Esophagus muscularis mucosa (tissue), 4 donors: ENCODE data around the gene PIK3C2B. TPM values are rescaled to one million over a fixed set of nuclear protein-coding genes. Genes with fewer than 3 reads are reported as not detected.

ENCODE experiments used
- DNase-seq: peaks from one replicate; pipeline ENCODE4 v3.0.0-alpha.2; 2017; ENCODE audit errors: extremely low spot score
- H3K27ac ChIP-seq, 4 donors: fragments of 200-600 bp; sonication (generic); replicated peaks in 1 of 4; 1 replicate in 3 of 4; 2 replicates in 1 of 4; pipeline ENCODE4 v1.5.1; 2016 to 2019; ENCODE audit warnings: mild to moderate bottlenecking in 1 of 4
- H3K27me3 ChIP-seq, 4 donors: fragments of 200-600 bp; sonication (generic); one replicate each; pipeline versions ENCODE4 v1.5.1 to v1.6.0; 2016 to 2019
- H3K36me3 ChIP-seq, 4 donors: fragments of 200-600 bp; sonication (generic); one replicate each; pipeline ENCODE4 v1.5.1; 2016 to 2019
- H3K4me1 ChIP-seq, 4 donors: fragments of 200-600 bp; sonication (generic); one replicate each; pipeline ENCODE4 v1.5.1; 2016 to 2019
- H3K4me3 ChIP-seq, 4 donors: fragments of 200-600 bp; sonication (generic); 1 replicate in 2 of 4; 2 replicates in 2 of 4; pipeline ENCODE4 v1.5.1; 2016 to 2019; ENCODE audit warnings: mild to moderate bottlenecking in 4 of 4, moderate library complexity in 1 of 4
- H3K9me3 ChIP-seq, 4 donors: fragments of 200-600 bp; sonication (generic); 1 replicate in 3 of 4; 2 replicates in 1 of 4; pipeline ENCODE4 v1.5.1; 2016 to 2019
- CTCF ChIP-seq, 3 experiments: fragments of 200-600 bp in 2 of 3; fragments of 450-650 bp in 1 of 3; sonication (generic) in 2 of 3; IDR thresholded peaks; one replicate each; pipeline ENCODE4 v1.5.1; 2017 to 2019; ENCODE audit warnings: antibody characterized with exemption in 3 of 3, mild to moderate bottlenecking in 2 of 3, moderate library complexity in 1 of 3
- EP300 ChIP-seq: sonication (generic); formaldehyde crosslinking; IDR thresholded peaks from one replicate; pipeline ENCODE4 v1.6.1; 2017; ENCODE audit warnings: antibody characterized with exemption
- POLR2A ChIP-seq: fragments of 450-650 bp; IDR thresholded peaks from one replicate; pipeline ENCODE4 v1.6.1; 2017; ENCODE audit warnings: antibody characterized with exemption, moderate library complexity, mild to moderate bottlenecking, low read depth
- POLR2AphosphoS5 ChIP-seq, 2 donors: sonication (generic); formaldehyde crosslinking; IDR thresholded peaks; one replicate each; pipeline ENCODE4 v1.6.1; 2017; ENCODE audit warnings: antibody characterized with exemption in 2 of 2
- WGBS: methylation state at CpG from one replicate; pipeline ENCODE4 v1.1.5; 2018; 5-methylcytosine and 5-hydroxymethylcytosine counted together
- intact Hi-C: fragments of 100-400 bp; cut with DNase I; formaldehyde crosslinking; loops from one replicate; pipeline ENCODE4 v1.15.1; 2023
- total RNA-seq, 4 donors: library from RNA; depleted of rRNA; stranded (reverse); fragments of >200 nt; gene quantifications; one replicate each; pipeline versions ENCODE4 v1.1.0 to v1.2.1, GENCODE V29; 2016

Gene PIK3C2B
- total RNA-seq, 4 donors from 2014 or later = 10.8 to 15.8 (median 13.6) TPM

GRCh38 chr1:204473400-204473965, 21.1 kb downstream of the PIK3C2B start:
- Histone ChIP-seq H3K9me3 (no peaks in the 10 kb centered on the region), H3K36me3 (peaks cover 0 to 12% (median 5%) of the 10 kb centered on the region in 4 donors), H3K4me3 (no peak overlapping the region), H3K27me3 (no peaks in the 10 kb centered on the region), H3K27ac (no peak overlapping the region), H3K4me1 (peaks cover 38 to 43% (median 41%) of the 10 kb centered on the region in 4 donors)
- intact Hi-C loops = no loop called here
- DNase-seq = no peak
- no peak for TF ChIP-seq EP300
- no peak for TF ChIP-seq POLR2AphosphoS5 (IDR thresholded peaks at IDR 0.05)
- WGBS = 96% methylated on average over 1 of the region's 1 CpG

GRCh38 chr1:204472660-204473059, 21.9 kb downstream of the PIK3C2B start:
- TF ChIP-seq POLR2A = no peak
- TF ChIP-seq POLR2AphosphoS5 (IDR thresholded peaks at IDR 0.05) = no peak
- TF ChIP-seq CTCF (IDR thresholded peaks at IDR 0.05) = no peak
- no peak for TF ChIP-seq EP300
- peaks cover 32 to 43% (median 39%) of the 10 kb centered on the region in 4 donors for H3K4me1 ChIP-seq
- 100% methylated on average over 2 of the region's 2 CpGs for WGBS

GRCh38 chr1:204471687-204472086, 22.9 kb downstream of the PIK3C2B start:
- intact Hi-C loops = no loop called here
- 96% methylated on average over 4 of the region's 4 CpGs for WGBS
- Histone ChIP-seq H3K27me3 (no peaks in the 10 kb centered on the region), H3K36me3 (peaks cover 0 to 23% (median 8%) of the 10 kb centered on the region in 4 donors), H3K27ac (no peak overlapping the region), H3K4me3 (no peak overlapping the region), H3K4me1 (peaks cover 31 to 41% (median 38%) of the 10 kb centered on the region in 4 donors), H3K9me3 (no peaks in the 10 kb centered on the region)
- no peak for DNase-seq
- TF ChIP-seq EP300 (no peak), POLR2A (no peak), POLR2AphosphoS5 (IDR thresholded peaks at IDR 0.05) (no peak), CTCF (IDR thresholded peaks at IDR 0.05) (no peak)

More at GRCh38 chr1:204472660-204473059, 21.9 kb downstream of the PIK3C2B start:
- Histone ChIP-seq H3K9me3 (no peaks in the 10 kb centered on the region), H3K27me3 (no peaks in the 10 kb centered on the region), H3K36me3 (peaks cover 0 to 19% (median 8%) of the 10 kb centered on the region in 4 donors), H3K4me3 (no peak overlapping the region), H3K27ac (no peak overlapping the region)
- DNase-seq = no peak
- intact Hi-C loops = no loop called here

- Histone ChIP-seq H3K27ac (peak overlapping the region in 2 of 4 donors; percentile 9 to 19), H3K4me1 (peaks cover 40 to 50% (median 46%) of the 10 kb centered on the region in 4 donors), H3K36me3 (peaks cover 0 to 31% (median 8%) of the 10 kb centered on the region in 4 donors), H3K27me3 (no peaks in the 10 kb centered on the region), H3K9me3 (no peaks in the 10 kb centered on the region), H3K4me3 (no peak overlapping the region)
- TF ChIP-seq POLR2AphosphoS5 (IDR thresholded peaks at IDR 0.05) (no peak), CTCF (IDR thresholded peaks at IDR 0.05) (no peak), EP300 (no peak), POLR2A (no peak)
- WGBS = 87% methylated on average over 7 of the region's 10 CpGs
- DNase-seq = no peak
- intact Hi-C loops = no loop called here
Observed at GRCh38 chr1:204469304-204469703, 25.3 kb downstream of the PIK3C2B start.

- Histone ChIP-seq H3K4me1 (peaks cover 45 to 55% (median 51%) of the 10 kb centered on the region in 4 donors), H3K27me3 (no peaks in the 10 kb centered on the region), H3K4me3 (no peak overlapping the region), H3K36me3 (peaks cover 0 to 35% (median 8%) of the 10 kb centered on the region in 4 donors), H3K9me3 (no peaks in the 10 kb centered on the region), H3K27ac (peak overlapping the region in 3 of 4 donors; percentile 9 to 61 (median 19))
- TF ChIP-seq POLR2A (no peak), CTCF (IDR thresholded peaks at IDR 0.05) (no peak)
- 89% methylated on average over 18 of the region's 18 CpGs for WGBS
- intact Hi-C loops = no loop called here
- no peak for DNase-seq
Observed at GRCh38 chr1:204468766-204469302, 25.8 kb downstream of the PIK3C2B start.
